ENCODE measurements around the gene ZNF496.

Gene ZNF496

GRCh38 chr1:247322442-247322841, 9.2 kb downstream of the ZNF496 start:
- H2BK120ac ChIP-seq (ENCODE audit: insufficient read depth, low read length, poor library complexity) = no peak overlapping the region
- no peaks in the 10 kb centered on the region for H3K27me3 ChIP-seq (ENCODE audit: insufficient read depth, low read length)
- no peak overlapping the region for H3K14ac ChIP-seq (ENCODE audit: low read length)
- H3K4me2 ChIP-seq (ENCODE audit: low read length) = no peak overlapping the region
- H3K4me3 ChIP-seq (ENCODE audit: low read depth, low read length) = no peak overlapping the region
- H3K4me1 ChIP-seq (ENCODE audit: control insufficient read depth in 1 of 2, insufficient read depth in 2 of 2, low read length in 2 of 2) = no peaks in the 10 kb centered on the region
- H3K23ac ChIP-seq (ENCODE audit: low read length) = no peak overlapping the region
- no peak overlapping the region for H3K4ac ChIP-seq (ENCODE audit: low read depth, low read length)
- H3K9ac ChIP-seq (ENCODE audit: low read length) = no peak overlapping the region
- H4K8ac ChIP-seq (ENCODE audit: low read depth, low read length) = no peak overlapping the region
- peaks cover 1% of the 10 kb centered on the region for H3K9me3 ChIP-seq (ENCODE audit: insufficient read depth, low read depth, low read length)
- H3K79me2 ChIP-seq (ENCODE audit: control insufficient read depth, insufficient read depth, low read length, poor library complexity) = no peaks in the 10 kb centered on the region
- H2BK12ac ChIP-seq (ENCODE audit: low read length) = no peak overlapping the region
- no peak overlapping the region for H3K18ac ChIP-seq (ENCODE audit: low read length)
- no peak overlapping the region for H2BK5ac ChIP-seq (ENCODE audit: low read depth, low read length, poor library complexity)
- WGBS (ENCODE audit: extremely low coverage, insufficient coverage, insufficient read length) = no CpG with 5 or more reads among the region's 7 CpGs
- H3K27ac ChIP-seq (ENCODE audit: low read depth, low read length) = no peak overlapping the region
- no peak overlapping the region for H4K12ac ChIP-seq (ENCODE audit: low read depth, low read length)
- no peak overlapping the region for H4K91ac ChIP-seq (ENCODE audit: low read depth, low read length)
- peak in 1 of 2 donors; percentile 9 for DNase-seq
- no peak overlapping the region for H2AK5ac ChIP-seq (ENCODE audit: low read length)
- no peak overlapping the region for H2AFZ ChIP-seq (ENCODE audit: insufficient read depth, low read length, poor library complexity)
- peaks cover 28 to 48% of the 10 kb centered on the region in 2 experiments for H3K36me3 ChIP-seq (ENCODE audit: control insufficient read depth in 1 of 2, insufficient read depth in 2 of 2, low read length in 2 of 2)
- no peaks in the 10 kb centered on the region for H3K79me1 ChIP-seq (ENCODE audit: low read length)

- Histone ChIP-seq H3K9ac (ENCODE audit: low read length) (no peak overlapping the region), H3K4ac (ENCODE audit: low read depth, low read length) (no peak overlapping the region), H2AFZ (ENCODE audit: insufficient read depth, low read length, poor library complexity) (no peak overlapping the region), H2BK12ac (ENCODE audit: low read length) (no peak overlapping the region), H3K9me3 (ENCODE audit: insufficient read depth, low read depth, low read length) (no peaks in the 10 kb centered on the region), H4K8ac (ENCODE audit: low read depth, low read length) (no peak overlapping the region), H3K14ac (ENCODE audit: low read length) (no peak overlapping the region), H4K12ac (ENCODE audit: low read depth, low read length) (no peak overlapping the region), H2AK5ac (ENCODE audit: low read length) (no peak overlapping the region), H3K79me1 (ENCODE audit: low read length) (no peaks in the 10 kb centered on the region), H2BK5ac (ENCODE audit: low read depth, low read length, poor library complexity) (no peak overlapping the region), H3K4me1 (ENCODE audit: control insufficient read depth in 1 of 2, insufficient read depth in 2 of 2, low read length in 2 of 2) (no peaks in the 10 kb centered on the region), H3K27ac (ENCODE audit: low read depth, low read length) (no peak overlapping the region), H4K91ac (ENCODE audit: low read depth, low read length) (no peak overlapping the region), H3K27me3 (ENCODE audit: insufficient read depth, low read length) (no peaks in the 10 kb centered on the region), H3K23ac (ENCODE audit: low read length) (no peak overlapping the region), H3K4me2 (ENCODE audit: low read length) (no peak overlapping the region), H3K79me2 (ENCODE audit: control insufficient read depth, insufficient read depth, low read length, poor library complexity) (no peaks in the 10 kb centered on the region), H3K36me3 (ENCODE audit: control insufficient read depth in 1 of 2, insufficient read depth in 2 of 2, low read length in 2 of 2) (peaks cover 41 to 55% of the 10 kb centered on the region in 2 experiments), H3K4me3 (ENCODE audit: low read depth, low read length) (no peak overlapping the region), H2BK120ac (ENCODE audit: insufficient read depth, low read length, poor library complexity) (no peak overlapping the region), H3K18ac (ENCODE audit: low read length) (no peak overlapping the region)
- DNase-seq = no peak
- WGBS (ENCODE audit: extremely low coverage, insufficient coverage, insufficient read length) = no CpG with 5 or more reads among the region's 3 CpGs
Measured at GRCh38 chr1:247317702-247318101, 14.0 kb downstream of the ZNF496 start.

GRCh38 chr1:247316590-247317197, 15.0 kb downstream of the ZNF496 start:
- H3K79me2 ChIP-seq (ENCODE audit: control insufficient read depth, insufficient read depth, low read length, poor library complexity) = no peaks in the 10 kb centered on the region
- no peak overlapping the region for H3K4me2 ChIP-seq (ENCODE audit: low read length)
- H2BK12ac ChIP-seq (ENCODE audit: low read length) = no peak overlapping the region
- no peak overlapping the region for H3K4me3 ChIP-seq (ENCODE audit: low read depth, low read length)
- no CpG with 5 or more reads among the region's 5 CpGs for WGBS (ENCODE audit: extremely low coverage, insufficient coverage, insufficient read length)
- H2BK5ac ChIP-seq (ENCODE audit: low read depth, low read length, poor library complexity) = no peak overlapping the region
- no peak overlapping the region for H2BK120ac ChIP-seq (ENCODE audit: insufficient read depth, low read length, poor library complexity)
- H3K79me1 ChIP-seq (ENCODE audit: low read length) = no peaks in the 10 kb centered on the region
- peaks cover 35 to 46% of the 10 kb centered on the region in 2 experiments for H3K36me3 ChIP-seq (ENCODE audit: control insufficient read depth in 1 of 2, insufficient read depth in 2 of 2, low read length in 2 of 2)
- no peak overlapping the region for H2AFZ ChIP-seq (ENCODE audit: insufficient read depth, low read length, poor library complexity)
- H3K23ac ChIP-seq (ENCODE audit: low read length) = no peak overlapping the region
- no peak overlapping the region for H4K91ac ChIP-seq (ENCODE audit: low read depth, low read length)
- H4K8ac ChIP-seq (ENCODE audit: low read depth, low read length) = no peak overlapping the region
- no peak overlapping the region for H3K9ac ChIP-seq (ENCODE audit: low read length)
- H3K27me3 ChIP-seq (ENCODE audit: insufficient read depth, low read length) = no peaks in the 10 kb centered on the region
- H3K9me3 ChIP-seq (ENCODE audit: insufficient read depth, low read depth, low read length) = no peaks in the 10 kb centered on the region
- DNase-seq = no peak
- H4K12ac ChIP-seq (ENCODE audit: low read depth, low read length) = no peak overlapping the region
- H3K14ac ChIP-seq (ENCODE audit: low read length) = no peak overlapping the region
- no peak overlapping the region for H3K27ac ChIP-seq (ENCODE audit: low read depth, low read length)
- H2AK5ac ChIP-seq (ENCODE audit: low read length) = no peak overlapping the region
- H3K4me1 ChIP-seq (ENCODE audit: control insufficient read depth in 1 of 2, insufficient read depth in 2 of 2, low read length in 2 of 2) = no peaks in the 10 kb centered on the region
- no peak overlapping the region for H3K18ac ChIP-seq (ENCODE audit: low read length)
- no peak overlapping the region for H3K4ac ChIP-seq (ENCODE audit: low read depth, low read length)

GRCh38 chr1:247304031-247304430, 27.6 kb downstream of the ZNF496 start:
- Histone ChIP-seq H3K9me3 (ENCODE audit: insufficient read depth, low read depth, low read length) (peaks cover 2% of the 10 kb centered on the region), H3K14ac (ENCODE audit: low read length) (no peak overlapping the region), H3K4me3 (ENCODE audit: low read depth, low read length) (no peak overlapping the region)

More at GRCh38 chr1:247304031-247304430, 27.6 kb downstream of the ZNF496 start:
- Histone ChIP-seq H3K4me1 (ENCODE audit: control insufficient read depth in 1 of 2, insufficient read depth in 2 of 2, low read length in 2 of 2) (no peaks in the 10 kb centered on the region), H3K36me3 (ENCODE audit: control insufficient read depth in 1 of 2, insufficient read depth in 2 of 2, low read length in 2 of 2) (peaks cover 57 to 77% of the 10 kb centered on the region in 2 experiments), H4K91ac (ENCODE audit: low read depth, low read length) (no peak overlapping the region), H3K9ac (ENCODE audit: low read length) (no peak overlapping the region), H2BK12ac (ENCODE audit: low read length) (no peak overlapping the region), H3K4me2 (ENCODE audit: low read length) (no peak overlapping the region), H4K12ac (ENCODE audit: low read depth, low read length) (no peak overlapping the region), H3K79me1 (ENCODE audit: low read length) (no peaks in the 10 kb centered on the region), H2AK5ac (ENCODE audit: low read length) (no peak overlapping the region), H3K18ac (ENCODE audit: low read length) (no peak overlapping the region), H2AFZ (ENCODE audit: insufficient read depth, low read length, poor library complexity) (no peak overlapping the region), H3K4ac (ENCODE audit: low read depth, low read length) (no peak overlapping the region), H3K23ac (ENCODE audit: low read length) (no peak overlapping the region), H4K8ac (ENCODE audit: low read depth, low read length) (no peak overlapping the region), H3K27me3 (ENCODE audit: insufficient read depth, low read length) (no peaks in the 10 kb centered on the region), H2BK5ac (ENCODE audit: low read depth, low read length, poor library complexity) (no peak overlapping the region), H3K27ac (ENCODE audit: low read depth, low read length) (no peak overlapping the region), H2BK120ac (ENCODE audit: insufficient read depth, low read length, poor library complexity) (no peak overlapping the region), H3K79me2 (ENCODE audit: control insufficient read depth, insufficient read depth, low read length, poor library complexity) (no peaks in the 10 kb centered on the region)
- DNase-seq = no peak
- WGBS (ENCODE audit: extremely low coverage, insufficient coverage, insufficient read length) = no CpG with 5 or more reads among the region's 2 CpGs

Data from trophoblast cell (in vitro differentiated cells and primary cell).